HG02571 (cell line): ENCODE measurements around the gene PDLIM5.

Experiments used
- ATAC-seq: cut with Tn5 transposase; IDR thresholded peaks from one replicate; pipeline ENCODE4 v1.9.1; 2021; ENCODE audit warnings: mild to moderate bottlenecking, moderate library complexity; ENCODE audit not compliant: unreplicated experiment

PDLIM5 gene

DNA sequence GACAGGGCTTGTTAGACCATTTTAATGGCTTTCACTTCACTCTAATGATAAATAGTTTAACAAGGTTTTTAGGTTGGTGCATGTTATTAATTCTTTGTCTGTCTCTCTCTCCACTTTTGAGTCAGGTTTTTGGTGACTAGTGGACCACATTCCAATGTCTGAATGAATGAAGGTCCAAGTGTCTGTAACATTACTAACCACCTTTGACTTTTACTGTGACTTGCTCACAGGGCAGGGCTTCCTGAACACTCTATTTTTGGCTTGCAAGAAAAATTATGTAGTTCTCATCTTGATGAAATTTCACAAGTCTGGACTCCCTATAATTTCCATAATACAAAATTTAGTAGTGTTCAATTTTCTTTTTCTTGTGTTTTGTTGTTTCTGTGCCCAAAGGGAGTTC is 227.2 kb downstream of the PDLIM5 start:
- no peak for ATAC-seq

DNA sequence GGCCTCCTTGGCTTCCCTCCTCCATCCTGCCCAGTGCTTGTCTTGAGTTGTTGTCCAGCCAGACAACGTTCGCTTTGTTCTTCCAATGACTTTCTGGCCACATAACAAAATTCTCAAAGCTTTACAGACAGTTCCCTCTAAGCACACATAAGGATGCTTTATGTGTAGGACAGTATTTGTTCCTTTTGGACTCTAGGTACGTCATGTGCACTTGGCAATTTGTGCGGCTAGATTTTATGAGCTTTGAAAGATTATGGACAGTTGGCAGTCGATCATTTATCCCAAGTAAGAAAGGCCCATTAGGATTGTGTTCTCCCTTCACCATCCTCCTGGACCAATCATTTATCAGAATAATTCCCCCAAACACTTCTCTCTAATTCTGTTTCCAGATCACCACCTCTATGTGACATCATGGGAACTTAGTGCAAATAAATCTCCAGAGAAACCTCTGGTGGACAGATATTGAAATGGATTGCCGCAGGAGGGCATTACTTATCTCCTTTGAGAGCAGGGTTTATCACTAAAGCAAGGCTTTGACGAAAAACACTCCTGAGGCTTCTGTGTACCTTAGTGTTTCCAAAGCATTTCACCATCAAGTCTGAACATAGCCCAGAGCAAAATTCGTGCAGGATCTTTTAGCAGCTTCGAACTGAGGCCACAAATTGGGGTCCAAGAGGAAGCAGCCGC is 228.6 kb downstream of the PDLIM5 start:
- no peak for ATAC-seq

DNA sequence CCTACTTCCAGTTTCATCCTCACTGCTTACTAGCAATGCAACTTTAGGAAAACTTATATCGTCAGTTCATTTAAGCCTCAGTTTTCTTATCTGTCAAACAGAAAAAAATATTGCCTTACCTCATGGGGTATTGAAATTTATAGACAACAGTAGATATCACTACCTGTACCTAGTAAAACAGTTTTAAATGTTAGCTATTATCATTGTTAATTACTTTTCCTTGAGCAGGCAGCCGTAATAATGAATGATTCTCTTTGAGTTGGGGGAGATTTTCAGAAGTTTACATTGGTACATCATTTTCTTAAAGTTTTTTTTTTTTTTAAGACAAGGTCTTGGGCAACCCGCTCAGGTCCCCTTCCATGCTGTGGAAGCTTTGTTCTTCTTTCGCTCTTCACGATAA is 234.3 kb downstream of the PDLIM5 start:
- no peak for ATAC-seq

DNA sequence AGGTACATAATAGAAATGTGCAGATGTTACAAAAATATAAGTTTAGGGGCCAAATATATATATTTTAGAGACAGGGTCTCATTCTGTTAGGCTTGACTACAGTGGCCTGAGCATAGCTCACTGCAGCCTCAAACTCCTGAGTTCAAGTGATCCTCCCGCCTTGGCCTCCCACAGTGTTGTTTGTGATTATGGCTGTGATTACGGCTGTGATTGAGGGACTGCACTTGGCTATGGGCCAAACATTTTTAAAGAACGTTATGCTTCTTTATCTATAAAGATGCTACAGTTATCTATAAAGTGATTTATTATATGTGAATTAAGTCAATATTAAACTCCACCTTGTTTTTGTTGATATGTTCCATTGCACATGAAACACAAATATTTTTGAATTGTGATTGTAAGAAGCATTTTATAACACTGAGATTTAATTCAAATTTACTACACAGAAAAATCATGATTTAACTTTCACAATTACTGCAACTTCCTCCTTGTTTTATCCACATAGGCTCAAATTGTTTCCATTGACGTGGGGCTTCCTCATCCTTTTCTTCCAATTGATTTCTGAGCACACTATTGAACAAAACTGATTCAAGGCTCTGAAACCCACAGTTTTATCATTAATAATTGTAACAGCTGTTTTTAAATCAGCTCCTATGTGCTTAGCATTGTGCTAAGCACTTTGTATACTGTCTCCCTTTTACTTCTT is 237.6 kb downstream of the PDLIM5 start:
- ATAC-seq = no peak

DNA sequence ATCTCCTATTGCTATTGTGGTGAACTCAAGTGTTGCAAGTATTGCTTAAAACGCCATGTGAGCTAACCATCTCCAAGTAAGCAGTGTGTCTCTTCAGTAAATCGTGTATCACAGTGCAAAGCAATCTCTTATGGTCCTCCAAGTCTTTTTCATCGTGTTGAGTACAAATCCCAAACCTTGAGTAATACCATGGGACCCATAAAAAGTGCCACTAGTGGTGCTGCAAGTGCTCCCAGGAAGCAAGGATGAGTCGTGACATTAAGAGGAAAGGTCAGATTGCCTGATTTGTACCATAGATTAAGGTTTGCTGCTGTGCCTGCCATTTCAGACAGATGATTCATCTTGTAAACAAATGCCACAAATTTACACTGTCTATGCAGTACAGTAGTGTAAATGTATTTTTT is 239.1 kb downstream of the PDLIM5 start:
- ATAC-seq = no peak

DNA sequence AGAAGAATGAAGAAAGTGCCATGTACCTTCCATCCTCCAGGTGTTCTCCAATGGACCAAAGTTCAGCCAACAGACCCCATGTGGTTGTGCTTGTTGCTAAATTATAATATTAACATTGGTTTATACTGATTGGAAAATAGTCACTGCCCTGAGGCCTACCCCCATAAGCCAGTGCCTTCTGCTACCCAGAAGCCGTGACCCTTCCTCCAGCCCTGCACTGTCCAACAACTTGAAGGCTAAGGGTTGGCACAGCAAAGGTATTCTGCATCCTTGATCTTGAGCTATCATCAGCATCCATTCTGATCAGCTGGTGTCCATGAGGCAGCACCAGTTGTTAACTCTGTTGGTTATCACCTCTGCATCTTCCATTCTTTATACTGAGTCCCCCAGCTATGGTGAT is 239.8 kb downstream of the PDLIM5 start:
- no peak for ATAC-seq

DNA sequence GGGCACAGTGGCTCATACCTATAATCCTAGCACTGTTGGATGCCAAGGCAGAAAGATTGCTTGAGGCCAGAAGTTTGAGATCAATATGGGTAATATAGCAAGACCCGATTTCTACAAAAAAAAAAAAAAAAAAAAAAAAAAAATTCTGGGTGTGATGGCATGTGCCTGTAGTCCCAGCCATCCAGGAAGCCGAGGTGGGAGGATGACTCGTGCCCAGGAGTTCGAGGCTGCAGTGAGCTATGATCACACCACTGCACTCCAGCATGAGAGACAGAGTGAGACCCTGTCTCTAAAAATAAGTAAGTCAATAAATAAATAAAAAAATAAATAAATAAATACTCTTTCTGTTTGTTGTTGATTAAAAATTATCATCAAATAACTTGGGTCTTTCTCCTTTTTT is 243.6 kb downstream of the PDLIM5 start:
- no peak for ATAC-seq

DNA sequence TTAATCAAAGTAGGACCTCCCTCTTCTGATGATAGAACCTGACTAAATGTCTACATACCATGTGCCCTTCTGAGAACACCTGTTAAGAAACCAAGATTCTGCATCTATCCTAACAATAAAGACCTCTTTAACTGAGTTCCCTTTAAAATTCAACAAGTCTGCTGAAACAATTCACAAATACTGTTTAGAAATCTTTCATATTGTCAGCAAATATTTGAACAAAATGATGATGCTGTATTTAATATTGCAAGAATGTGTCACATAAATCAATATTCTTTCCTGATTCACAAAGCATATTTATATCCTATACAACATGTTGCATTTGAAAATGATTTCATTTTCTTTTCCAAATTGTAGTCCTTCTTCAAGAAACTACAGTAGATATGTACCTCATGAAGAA is 246.4 kb downstream of the PDLIM5 start:
- ATAC-seq = no peak

DNA sequence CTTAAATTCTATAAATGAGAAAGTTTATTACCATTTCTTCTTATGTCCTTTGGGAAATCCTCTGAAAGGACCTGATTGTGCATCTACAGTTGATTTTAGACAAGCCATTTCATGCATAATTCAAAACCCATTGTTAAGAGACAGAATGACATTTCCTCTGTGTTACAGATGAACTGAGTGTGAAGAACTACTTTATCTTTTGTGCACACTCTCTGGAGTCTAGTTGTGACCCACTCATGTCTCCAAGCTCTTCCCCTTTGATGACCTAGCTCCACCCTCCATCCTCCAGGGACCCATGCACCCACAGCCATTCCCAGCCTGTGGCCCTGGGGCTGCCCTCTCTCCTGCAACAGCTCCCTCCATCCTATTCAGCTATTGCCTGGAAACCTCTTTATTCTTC is 248.6 kb downstream of the PDLIM5 start:
- ATAC-seq = no peak

DNA sequence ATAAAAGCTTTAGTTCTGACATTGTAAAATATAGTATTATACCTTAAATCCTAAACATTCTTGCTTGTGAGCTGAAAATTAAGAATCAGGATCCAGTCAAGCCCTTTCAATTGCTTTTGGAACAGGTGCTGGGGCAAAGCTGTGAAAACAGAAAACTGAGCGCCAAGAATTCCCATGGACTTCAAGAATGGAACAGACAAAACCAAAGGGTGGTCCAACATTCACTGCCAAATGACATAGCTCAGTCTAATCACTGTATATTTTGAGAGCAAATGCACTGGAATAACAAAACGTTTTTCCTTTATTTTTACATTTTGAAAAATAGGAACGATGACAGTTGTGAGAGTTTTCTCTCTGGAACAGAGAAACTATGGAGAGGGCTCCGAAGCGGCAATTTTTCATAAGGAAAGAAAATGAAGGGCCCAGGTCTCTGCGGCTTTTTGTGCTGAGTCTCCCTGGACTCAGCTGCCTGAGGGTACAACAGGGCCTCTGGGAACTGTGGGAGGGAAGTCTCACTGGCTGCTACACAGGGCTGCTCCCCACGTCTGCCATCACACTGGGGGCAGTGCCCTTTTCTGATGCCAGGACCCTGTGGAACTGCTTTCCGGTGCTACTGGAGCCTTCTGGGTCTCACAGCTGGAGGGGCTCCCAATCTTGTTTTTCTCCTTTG is 250.0 kb downstream of the PDLIM5 start:
- no peak for ATAC-seq

DNA sequence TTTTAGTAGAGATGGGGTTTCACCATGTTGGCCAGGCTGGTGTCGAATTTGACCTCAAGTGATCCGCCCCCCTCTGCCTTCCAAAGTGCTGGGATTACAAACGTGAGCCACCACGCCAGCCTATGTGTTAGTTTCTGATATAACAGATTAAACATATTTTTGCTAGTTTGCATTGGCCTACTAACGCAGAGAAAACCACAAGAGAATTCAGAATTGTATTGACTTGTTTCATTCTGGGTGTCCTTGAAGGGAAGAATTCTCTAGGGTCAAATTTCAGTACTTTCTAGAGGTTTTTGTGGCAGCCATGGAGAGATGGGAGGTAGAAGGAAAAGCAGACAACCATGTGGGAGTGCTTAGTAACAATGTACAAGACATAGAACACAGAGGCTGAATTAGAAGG is 259.9 kb downstream of the PDLIM5 start:
- ATAC-seq = no peak

DNA sequence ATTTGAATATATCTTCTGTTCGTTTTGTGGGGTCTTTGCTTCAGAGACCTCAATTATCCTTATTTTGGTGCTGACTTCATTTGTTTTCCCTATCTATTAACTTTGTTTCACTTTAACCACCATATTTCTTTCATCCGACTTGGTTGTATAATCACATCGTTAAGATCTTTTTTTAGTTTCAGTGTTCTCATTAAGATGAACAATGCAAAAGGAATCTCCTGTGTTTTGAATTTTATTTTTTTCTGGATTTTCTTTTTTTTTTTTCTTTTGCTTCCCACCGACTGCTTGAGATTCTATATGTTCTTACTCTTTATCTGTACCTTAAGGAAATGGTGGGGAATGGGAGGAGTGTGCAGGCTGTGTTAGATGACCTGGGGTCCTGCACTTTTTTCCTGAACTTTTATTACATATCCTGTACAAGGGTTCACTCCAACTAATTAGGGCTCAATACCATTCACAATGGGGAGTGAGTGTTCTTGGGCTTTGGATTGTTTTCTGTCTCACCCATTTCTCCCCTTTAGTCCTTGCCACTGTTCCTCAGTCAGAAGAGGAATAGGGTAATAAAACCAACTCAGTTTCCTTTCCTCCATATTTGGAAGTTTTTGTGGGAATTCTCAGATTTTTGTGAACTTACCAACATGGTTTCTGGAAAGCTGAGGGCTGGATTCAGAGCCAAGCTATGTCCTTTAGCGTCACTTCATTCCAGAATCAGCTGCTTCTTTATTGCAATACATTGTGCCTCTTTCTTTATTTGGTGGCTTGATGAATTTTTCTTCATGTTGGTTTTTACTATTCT is 262.8 kb downstream of the PDLIM5 start:
- ATAC-seq = no peak

DNA sequence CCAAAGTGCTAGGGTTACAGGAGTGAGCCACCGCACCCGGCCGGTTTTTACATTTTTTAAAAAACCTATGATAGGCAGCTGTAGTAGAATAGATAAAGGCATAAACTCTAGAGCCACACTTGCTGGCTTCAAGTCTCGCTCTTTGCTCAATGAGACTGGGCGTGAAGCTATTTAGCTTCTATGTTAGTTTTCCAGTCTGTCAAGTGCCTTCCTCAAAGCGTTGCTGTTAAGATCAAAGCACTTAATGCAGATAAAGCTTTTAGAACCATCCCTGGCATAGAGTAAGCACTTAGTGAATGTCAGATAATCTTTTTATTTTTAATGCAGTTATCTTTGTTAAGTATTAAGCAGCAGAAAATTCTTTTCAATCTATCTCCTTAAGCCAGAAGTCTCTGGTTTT is 264.0 kb downstream of the PDLIM5 start:
- no peak for ATAC-seq
